GM19099 (cell line): ENCODE measurements around the gene ADAM10.

Source experiments
- POLR2A ChIP-seq: IDR thresholded peaks from 3 replicates; pipeline ENCODE4 v1.6.1; 2011; ENCODE audit warnings: low read depth; ENCODE audit not compliant: insufficient read length; ENCODE audit errors: extremely low read depth

ADAM10 gene

DNA sequence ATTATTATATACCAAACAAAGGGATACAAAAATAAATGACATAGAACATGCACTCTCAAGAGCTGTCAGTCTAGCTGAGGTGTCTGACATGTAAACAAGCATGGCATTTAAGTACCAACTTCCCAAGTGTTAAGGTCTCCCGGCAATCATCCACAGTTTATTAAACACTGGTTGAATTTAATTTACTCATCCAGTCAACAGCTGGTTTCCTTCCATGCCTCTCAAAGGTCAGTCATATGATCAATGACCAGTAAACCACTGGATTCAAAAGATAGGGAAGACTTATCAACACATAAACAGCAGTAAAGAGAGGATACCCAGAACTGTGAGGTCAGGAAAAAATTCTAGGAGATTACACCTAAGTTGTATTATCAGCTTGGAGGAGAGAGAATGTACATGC is 80.4 kb downstream of the ADAM10 start:
- no peak for TF ChIP-seq POLR2A

- TF ChIP-seq POLR2A, result no peak
Observed at GRCh38 chr15:58666957-58667356, 82.5 kb downstream of the ADAM10 start.

GRCh38 chr15:58665672-58666071 is 83.8 kb downstream of the ADAM10 start:
- no peak for TF ChIP-seq POLR2A

DNA sequence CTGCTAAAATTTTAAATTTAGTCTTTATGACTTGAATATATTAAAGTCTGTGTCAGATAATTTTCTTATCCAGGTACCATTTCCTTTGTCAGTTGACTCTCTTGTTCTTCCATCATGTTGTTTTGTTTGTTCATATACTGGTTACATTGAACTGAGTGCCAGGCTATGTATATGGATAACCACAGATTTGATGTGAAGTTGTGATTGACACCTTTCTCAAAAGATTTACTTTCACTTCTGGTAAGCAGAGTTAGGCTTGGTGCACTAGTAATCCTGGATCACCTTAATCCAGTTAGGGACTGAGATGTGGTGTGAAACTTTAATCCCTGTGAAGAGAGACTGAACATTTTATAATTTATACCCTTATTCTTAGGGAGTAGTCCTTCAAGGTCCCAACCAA is 99.4 kb downstream of the ADAM10 start:
- no peak for TF ChIP-seq POLR2A

DNA sequence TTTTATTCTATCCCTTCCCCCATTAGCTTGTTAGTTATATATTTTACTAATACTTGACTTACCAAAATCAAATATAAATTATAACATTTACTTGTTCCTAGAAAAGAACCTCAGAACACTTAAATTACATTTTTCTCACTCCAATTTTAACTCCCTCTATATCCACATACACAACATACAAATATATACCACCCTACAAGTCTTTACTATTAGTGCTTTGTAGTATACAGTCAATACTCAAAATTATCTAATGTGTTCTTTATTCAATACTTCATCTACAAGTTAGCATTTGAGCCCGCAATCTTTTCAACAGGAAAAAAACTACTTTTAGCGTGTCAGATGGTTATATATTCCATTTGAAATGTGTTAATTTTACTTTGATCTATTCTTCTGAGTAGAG is 100.3 kb downstream of the ADAM10 start:
- no peak for TF ChIP-seq POLR2A

GRCh38 chr15:58643996-58644395 is 105.5 kb downstream of the ADAM10 start:
- TF ChIP-seq POLR2A, result no peak

DNA sequence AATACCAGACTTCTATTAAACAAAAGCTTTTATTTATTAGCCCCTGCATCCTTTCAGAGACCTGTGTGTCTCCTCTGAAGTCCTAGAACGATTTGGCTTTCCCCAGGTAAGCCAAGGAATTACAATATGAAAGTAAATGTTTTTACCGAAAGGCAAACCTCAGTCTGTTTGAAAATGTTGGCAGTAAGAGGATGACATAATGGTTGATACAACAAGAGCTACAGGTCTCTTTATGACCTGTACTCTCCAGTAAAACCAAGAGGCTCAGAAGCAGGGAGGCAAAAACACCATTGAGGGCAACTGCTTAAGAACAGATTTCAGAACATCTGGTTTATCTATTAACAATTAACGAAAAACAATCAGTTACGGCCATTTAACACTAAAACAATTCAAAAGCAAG is 107.8 kb downstream of the ADAM10 start:
- no peak for TF ChIP-seq POLR2A

GRCh38 chr15:58639992-58640391 is 109.5 kb downstream of the ADAM10 start:
- no peak for TF ChIP-seq POLR2A

- TF ChIP-seq POLR2A, result no peak
Observed at GRCh38 chr15:58639002-58639756, 110.3 kb downstream of the ADAM10 start.

DNA sequence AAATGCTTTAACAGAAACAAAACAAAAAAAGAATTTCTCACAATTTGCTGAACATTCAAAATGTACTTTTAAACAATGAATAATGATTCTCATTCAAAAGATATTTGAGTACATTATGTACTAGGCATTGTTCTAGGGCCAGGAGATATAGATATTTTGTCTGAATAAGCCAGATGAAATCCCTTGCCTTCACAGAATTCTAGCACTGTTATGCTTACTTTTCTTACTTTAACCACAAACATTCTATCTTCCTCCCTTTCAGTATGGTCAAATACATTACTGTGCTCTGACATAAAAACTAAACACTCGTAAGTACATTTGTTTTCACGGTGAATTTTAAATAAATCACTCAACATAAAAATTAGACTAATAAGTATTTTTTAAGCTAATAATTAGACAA is 116.7 kb downstream of the ADAM10 start:
- no peak for TF ChIP-seq POLR2A

DNA sequence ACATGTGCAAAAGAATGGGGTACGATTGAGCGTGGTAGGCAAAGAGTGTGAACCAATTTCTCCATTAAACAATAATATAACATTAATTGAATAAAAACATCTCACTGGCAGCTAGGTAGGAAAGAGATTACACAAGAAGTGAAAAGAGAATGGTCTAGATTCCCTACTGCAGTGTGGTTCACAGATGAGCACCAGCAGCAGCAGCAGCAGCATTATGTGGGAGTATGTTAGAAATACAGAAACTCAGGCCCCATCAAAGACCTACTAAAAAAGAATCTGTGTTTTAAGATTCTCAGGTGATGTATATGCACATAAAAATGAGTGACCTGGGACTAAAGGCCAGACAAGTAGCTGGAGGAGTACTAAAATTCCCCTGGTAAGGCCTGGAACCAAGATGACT is 118.2 kb downstream of the ADAM10 start:
- no peak for TF ChIP-seq POLR2A

DNA sequence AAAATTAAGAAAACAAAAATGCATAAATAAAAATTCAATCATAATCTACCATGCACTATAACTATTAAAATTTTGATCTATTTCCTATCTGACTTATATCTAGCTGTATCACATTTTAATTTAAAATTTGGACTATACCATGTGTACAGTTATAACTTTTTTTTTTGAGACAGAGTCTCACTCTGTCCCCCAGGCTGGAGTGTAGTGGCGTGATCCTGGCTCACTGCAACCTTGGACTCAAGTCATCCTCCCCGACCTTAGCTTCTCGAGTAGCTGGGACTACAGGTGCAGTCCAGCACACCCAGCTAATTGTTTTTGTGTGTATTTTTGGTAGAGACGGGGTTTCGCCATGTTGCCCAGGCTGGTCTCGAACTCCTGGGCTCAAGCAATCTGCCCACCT is 119.9 kb downstream of the ADAM10 start:
- TF ChIP-seq POLR2A, result no peak

GRCh38 chr15:58628206-58628947 is 121.1 kb downstream of the ADAM10 start:
- no peak for TF ChIP-seq POLR2A

GRCh38 chr15:58627701-58628100 is 121.8 kb downstream of the ADAM10 start:
- TF ChIP-seq POLR2A, result no peak

DNA sequence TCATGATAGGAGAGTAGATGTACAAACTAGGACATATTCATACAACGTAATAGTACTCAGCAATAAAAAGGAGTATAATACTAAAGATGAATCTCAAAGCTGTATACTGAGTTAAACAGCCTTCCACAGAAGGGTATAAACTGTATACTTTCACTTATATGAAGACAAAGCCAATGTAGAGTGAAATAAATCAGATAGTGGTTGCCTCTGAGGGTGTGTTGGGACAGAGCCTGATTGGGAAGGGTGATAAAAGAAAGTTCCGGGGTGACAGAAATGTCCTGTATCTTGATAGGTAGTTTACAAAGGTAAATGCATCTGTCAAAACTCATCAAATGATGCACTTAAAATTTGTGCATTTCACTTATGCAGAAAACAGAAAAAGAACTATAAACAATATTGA is 122.5 kb downstream of the ADAM10 start:
- no peak for TF ChIP-seq POLR2A

DNA sequence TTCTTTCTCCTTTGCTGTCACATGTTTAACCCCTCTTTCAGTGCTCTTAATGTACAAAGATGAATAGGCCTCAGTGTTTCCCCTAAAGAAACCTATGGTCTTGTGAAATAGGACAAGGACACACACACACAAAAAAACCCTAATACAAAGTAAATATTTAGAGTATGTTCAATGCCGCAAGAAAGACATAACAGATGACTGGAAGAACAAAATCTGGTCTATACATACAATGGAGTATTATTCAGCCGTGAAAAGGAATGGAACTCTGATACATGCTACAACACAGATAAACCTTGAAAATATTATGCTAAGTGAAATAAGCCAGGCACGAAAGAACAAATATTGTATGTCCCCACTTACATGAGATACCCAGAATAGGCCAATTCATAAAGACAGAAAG is 123.1 kb downstream of the ADAM10 start:
- TF ChIP-seq POLR2A, result no peak

DNA sequence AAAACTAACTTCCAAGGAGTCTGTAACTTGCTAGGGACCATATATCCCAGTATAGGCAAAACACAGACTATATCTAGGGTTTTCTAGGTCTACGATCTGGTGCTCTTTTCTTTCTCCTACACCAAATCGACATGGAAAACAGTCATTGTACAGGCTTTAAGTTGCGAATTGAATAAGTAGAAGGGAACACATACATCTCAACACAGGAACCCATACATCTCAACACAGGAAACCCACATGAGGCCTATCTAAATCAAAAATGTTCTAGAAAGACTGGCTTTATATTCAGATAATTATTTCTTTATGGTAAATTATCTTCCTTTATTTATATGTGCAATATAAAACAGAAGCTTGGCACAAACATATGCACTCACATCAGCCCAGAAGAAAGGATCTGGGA is 126.6 kb downstream of the ADAM10 start:
- TF ChIP-seq POLR2A, result no peak

DNA sequence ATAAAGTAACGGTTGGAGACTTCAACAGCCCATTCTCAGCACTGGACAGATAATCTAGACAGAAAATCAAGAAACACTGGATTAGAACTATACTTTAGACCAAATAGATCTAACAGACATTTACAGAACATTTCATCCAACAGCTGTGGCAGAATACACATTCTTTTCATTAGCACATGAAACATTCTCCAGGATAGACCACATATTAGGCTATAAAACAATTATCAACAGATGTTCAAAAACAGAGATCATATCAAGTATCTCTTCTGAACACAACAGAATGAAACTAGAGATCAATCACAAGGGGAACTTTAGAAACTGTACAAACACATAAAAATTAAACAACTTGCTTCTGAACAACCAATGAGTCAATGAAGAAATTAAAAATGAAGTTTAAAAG is 133.3 kb downstream of the ADAM10 start:
- TF ChIP-seq POLR2A, result no peak
